GM18870 (cell line): Measurements from ENCODE around the gene KLHL30.

Experiments
- ATAC-seq: cut with Tn5 transposase; IDR thresholded peaks from one replicate; pipeline ENCODE4 v1.9.1; 2021; ENCODE audit warnings: moderate library complexity; ENCODE audit not compliant: unreplicated experiment

KLHL30 gene

DNA sequence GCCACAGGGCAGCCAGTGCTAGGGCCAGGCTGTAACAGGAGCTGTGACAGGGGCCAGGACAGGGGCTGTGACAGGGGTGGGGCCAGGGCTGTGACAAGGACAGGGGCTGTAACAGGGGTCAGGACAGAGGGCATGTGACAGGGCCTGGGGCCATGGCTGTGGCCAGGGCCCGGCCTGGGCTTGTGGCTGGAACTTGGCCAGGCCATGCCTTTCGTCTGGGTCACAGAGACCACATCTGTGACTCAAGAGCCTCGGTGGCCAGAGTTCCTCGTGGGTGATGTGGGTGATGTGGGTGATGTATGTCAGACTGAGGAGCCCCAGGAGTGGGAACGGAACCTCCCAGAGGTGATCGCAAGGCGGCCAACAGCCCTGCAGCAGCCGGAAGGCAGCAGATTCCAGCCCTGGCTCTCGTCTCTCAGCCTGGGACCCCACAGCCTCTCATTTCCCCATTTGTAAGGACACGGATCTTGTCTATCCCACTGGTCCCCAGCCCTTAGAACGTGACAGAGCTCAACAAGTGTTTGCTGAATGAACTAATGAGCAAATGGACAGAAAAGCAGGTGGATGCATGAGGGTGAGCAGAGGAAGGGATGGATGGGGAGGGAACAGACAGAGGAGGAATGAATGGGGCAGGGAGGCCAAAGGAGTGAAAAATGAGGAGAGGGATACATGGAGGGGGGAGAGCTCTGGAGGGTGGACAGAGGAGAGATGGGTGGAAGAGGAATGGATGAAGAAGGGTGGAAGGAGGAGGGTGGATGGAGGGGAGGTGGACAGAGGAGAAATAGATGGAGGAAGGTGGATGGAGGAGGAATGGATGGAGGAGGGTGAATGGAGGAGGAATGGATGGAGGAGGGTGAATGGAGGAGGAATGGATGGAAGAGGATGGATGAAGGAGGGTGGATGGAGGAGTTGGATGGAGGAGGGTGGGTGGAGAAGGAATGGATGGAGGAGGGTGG, 21.0 kb upstream of the KLHL30 start:
- no peak for ATAC-seq

DNA sequence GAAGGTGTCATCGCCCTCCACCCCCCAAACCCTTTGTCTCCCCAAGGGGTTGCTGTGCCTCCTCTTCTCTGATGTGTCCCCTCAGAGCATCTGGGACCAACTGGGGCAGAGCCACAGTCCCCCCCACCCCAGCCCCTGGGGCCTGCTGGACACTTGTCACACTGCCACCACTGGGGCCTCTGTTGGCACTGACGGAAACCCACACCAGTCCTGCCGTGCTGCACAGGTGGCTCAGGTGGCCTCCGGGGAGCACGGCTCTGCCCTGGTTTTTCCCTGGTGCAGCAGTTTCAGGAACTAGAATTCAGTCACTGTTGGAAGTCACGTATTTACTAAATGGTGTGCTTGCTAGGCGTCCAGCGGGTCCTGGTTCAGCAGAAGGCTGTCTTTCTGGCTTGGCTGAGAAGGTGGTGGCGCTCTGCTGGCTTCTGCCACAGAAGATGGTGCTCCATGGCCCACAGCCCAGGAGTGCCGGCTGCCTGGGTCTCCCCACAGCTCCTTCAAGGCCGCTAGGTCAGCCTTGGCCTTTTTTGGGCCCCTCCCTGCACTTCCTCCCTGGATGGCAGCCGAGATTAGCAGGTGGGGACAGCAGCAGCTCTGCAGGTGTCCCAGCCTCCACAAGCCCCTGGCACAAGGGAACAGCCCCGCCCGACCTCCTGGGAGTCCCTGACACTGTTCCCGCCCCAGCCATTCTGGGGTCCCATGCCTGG, 18.6 kb upstream of the KLHL30 start:
- no peak for ATAC-seq

DNA sequence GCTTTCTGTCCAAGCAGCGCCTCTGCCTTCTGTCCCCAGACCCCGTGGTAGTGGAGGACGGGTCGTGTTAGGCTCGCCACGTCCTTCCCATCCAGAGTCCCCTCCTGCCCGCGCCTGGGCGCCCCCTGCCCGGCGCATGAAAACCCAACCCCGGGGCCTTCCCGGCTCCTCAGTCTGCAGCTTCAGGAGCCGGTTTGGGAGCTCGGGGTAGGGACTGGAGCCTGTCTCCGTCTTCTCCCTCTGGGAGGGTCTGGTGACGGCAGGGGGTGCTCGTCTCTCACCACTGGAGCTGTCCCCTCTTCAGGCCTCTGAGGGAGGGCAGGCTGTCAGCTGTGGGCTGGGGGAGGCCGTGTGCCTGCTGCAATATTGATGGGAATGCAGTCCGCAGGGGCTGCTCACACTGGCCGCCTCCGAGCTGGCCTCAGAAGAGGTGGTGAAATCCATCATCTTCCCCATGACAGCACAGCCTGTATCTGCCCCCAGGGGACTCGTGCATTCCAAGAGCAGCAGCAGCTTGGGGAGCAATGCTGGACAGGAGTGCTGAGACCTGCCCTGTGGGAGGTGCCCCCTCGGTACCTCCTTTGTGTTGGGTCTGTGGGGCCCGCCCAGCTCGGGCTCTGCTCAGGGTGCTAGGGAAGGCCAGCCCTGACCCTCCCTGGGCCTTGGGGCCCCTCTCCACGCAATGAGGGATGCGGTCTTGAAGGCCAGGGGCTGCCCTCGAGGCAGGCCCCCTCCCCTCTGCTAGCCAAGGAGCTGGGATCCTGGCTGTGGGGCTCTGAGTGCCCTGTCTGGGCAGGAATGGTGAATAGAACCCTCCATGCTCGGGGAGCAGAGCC, 17.8 kb upstream of the KLHL30 start:
- no peak for ATAC-seq

DNA sequence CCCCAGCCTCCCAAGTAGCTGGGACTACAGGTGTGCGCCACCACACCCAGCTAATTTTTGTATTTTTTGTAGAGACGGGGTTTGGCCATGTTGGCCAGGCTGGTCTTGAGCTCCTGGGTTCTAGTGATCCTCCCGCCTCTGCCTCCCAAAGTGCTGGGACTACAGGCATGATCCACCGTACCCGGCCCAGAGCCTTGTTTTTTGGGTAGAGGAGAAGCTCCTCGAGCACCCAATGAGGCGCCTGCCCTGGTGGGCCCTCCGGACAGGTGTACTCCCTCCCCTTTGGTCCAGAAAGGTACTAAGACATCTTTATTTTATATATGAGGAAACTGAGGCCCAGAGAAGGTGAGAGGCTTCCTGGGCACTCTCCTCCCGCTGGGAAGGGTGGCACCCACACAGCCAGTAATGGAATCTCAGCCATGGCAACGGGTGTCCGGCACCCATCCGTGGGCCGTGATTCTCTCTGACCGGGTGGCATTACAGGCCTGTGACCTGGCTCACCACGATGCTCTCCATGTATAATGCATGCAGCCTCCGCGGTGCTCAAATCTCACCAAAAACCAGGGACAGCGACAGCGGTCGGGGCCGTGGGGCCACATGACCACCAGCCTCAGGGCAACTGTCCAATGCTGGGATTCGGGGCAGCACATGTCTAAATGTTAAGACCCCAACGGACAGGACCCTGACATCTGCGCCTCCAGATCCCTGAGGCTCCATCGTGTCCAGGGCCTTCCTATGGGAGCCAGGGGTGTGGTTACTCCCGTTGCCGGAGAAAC, 16.8 kb upstream of the KLHL30 start:
- no peak for ATAC-seq

DNA sequence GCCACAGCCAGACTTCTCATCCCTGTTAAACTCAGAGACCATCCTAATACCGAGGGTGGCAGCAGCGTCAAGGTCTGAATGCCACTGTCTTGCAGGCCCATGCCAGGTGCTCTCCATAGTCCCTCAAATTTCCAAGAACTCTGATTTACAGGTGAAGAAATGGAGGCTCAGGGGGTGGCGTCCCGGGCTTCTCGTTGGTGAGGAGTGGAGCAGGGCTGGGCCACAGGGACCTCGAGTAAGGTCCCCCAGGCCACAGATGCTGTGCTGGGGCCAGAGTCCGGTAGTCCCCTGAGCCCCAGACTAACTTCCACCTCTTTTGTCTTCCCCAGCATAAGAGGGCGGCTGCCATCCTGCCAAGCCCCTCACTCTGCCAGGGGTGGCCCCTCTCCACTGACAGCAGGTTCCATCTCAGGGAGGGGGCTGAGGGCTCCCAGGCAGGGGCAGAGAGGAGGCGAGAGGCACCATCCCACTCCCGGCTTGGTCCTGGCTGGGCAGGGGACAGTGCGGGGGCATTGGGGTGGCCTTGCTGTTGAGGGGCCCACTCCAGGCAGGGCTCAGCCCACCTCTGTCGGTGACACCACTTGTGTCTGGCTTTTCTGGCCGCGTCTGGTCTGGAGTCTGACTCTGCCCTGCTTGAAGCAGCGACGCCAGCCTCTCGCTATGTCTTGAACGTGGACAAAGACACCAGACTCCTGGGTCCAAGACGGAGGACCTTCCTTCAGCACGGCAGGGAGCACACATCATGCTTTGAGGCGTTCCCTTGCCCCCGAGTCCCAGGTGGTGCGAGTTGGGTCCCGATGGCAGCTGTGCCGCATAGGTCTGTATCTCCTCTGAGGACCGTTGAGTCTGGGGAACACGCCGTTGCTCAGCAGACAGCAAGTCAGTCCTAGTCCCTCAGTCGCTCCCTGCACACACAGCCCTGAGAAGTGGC, 15.9 kb upstream of the KLHL30 start:
- no peak for ATAC-seq

DNA sequence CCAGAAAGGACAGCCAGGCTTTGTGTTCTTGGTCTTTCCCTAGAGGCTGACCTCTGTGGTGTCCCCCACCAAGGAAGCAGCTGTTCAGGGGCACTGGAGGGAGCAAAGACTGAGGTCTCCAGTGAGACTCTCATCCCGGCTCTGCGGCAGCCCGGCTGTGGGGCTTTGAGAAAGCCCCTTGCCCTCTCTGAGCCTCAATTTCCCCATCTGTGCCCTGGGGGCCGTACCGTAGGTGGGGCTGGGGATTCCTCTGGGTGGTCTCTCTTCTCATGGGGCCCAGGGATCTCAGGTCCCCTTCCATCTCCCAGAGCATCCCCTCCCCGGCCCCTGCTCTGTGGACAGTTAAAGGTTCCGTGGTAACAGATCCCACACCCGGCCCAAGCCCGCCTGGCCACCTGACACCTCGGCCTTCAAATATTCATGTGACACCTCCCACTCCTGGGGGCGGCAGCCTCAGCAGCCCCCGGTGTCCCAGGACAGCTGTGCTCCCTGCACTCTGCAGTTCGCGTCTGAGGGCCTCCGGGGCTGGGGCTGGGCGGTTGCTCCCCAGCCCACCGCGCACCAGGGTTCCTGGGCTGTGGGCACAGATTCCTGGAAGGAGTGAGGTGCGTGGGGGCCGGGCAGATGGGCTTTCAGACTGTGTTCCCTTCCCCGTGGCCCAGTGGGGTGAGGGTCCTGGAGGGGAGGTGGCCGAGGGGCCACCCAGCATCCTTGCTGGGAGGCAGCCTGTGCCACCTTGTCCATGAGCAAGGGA, 15.1 kb upstream of the KLHL30 start:
- ATAC-seq, result no peak

DNA sequence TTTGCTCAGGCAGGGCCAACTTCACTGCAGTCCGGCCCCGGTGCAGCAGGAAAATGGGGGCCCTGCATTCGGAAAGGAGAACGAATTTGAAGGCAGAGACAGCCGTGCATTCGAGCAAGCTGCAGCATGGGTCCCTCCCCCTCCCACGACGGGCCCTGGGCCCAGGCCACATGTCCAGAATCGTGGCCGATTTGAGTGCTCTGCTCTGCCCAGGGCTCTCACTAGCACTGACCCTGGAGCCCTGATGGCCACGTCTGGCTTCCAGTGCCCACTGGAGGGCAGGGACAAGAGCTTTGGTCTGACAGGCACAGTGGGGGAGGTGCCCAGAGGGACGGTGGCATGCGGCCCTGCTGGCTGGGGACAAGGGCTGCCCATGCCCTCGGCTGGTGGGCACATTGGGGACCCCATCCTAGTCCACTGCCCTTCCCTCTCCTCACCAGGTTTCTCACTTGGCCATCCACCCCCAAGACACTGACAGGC, 14.4 kb upstream of the KLHL30 start:
- no peak for ATAC-seq

DNA sequence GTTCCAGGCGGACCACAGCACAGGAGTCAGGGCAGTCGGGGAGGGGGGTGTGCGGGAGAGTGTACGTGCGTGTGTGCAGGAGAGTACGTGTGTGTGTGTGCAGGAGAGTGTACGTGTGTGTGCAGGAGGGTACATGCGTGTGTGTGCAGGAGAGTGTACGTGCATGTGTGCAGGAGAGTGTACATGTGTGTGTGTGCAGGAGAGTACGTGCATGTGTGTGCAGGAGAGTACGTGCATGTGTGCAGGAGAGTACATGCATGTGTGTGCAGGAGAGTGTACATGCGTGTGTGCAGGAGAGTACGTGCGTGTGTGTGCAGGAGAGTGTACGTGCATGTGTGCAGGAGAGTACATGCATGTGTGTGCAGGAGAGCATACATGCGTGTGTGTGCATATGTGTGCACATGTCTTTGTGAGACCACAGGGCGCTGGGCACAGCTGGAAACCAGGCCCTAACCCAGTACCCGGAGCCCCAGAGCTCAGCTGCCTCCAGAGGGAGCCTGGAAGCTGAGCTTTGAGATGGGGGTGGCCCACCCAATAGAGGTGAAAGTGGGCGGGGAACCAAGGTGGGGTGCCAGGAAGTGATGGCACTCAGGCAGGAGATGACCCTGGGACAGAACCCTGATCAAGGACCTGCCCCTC, 13.9 kb upstream of the KLHL30 start:
- no peak for ATAC-seq

DNA sequence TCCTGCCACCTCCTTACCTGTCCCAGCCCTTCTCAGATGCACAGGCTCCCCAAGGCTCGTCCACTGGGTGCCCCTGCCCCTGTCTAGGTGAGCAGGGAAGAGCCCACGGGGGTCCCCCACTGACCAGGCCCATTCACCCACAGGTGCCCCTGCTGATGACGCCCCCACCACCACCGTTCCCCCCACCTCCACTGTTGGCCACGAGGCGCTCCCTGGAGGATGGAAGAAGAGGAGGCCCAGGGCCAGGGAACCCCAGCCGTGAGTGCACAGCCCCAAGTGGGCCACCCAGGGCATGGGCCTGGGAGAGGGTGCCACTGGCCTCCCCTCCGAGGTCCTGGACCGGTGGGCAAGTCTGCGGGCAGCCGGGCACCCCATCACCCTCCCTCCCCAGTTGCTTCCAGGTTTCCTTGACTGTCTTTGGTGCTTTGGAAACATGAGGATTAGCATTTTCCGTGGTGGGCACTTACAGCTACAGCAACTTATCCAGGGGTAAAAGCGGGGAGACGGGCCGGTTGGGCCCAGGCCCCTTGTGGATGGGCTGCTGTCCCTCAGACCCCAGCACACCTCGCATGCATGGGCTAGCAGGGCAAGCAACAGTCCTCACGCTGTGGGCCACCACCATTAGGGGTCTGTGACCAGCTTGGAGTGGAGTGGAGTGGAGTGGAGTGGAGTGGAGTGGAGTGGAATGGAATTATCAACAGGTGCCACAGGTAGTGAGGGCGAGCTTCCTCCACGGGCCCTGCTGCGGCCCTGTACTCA, 13.2 kb upstream of the KLHL30 start:
- no peak for ATAC-seq

DNA sequence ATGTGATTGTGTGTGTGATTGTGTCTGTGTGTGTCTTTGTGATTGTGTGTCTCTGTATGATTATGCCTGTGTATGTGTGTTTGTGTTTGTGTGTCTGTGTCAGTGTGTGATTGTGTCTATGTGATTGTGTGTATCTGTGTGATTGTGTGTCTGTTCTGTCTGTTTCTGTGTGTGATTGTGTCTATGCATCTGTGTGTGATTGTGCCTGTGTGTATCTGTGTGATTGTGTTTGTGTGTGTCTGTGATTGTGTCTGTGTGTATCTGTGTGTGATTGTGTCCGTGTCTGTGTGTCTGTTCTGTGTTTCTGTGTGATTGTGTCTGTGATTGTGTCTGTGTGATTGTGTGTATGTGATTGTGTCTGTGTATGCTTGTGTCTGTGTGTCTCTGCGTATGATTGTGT, 12.1 kb upstream of the KLHL30 start:
- no peak for ATAC-seq

DNA sequence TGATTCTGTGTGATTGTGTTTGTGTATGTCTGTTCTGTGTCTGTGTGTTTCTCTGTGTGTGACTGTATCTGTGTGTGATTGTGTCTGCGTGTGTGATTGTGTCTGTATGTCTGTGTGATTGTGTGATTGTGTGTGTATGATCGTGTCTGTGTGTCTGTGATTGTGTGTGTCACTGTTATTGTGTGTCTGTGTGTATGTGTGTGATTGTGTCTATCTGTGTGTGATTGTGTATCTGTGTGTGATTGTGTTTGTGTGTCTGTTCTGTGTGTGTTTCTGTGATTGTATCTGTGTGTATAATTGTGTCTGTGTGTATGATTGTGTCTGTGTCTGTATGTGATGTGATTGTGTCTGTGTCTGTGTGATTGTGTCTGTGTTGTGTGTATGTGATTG, 11.7 kb upstream of the KLHL30 start:
- no peak for ATAC-seq

DNA sequence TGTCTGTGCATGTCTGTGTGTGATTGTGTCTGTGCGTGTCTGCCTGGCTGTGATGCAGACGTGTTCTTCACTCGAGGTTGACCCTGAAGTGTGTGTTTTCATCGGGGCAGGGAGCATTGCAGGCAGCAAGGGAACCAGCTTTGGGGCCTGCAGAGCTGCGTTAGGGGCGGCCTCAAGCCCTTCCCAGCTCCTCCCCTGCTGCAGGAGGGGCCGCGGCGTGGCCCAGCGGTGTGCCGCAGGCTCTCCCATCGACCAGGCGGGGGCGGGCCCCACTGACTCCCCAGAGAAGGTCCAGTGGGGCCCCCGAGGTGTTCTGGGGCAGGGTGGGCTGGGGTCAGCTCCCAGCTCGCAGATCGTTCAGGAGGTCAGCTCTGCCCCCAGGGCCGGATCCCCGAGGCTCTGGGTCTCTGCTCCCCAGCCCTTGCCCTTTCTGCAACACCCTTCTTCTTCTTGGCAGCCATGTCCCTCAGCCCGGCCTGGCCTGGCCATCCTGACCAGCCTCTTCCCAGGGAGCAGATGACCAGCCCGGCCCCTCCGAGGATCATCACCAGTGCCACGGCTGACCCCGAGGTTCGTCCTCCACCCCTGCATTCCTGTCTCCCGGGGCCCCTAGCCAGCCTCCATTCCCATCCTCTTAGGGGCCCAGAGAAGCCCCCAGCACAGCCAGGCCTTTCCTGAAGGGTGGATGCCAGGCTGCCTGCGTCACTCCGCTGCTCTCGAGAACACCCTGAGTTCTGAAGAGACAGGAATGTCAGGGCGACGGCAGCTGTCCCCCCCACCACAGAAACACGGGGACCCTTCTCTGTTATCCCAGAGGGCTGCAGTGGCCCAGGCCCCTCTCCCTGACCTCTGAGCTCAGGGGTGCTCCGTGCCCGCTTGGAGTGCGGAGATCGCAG, 11.1 kb upstream of the KLHL30 start:
- ATAC-seq, result no peak

DNA sequence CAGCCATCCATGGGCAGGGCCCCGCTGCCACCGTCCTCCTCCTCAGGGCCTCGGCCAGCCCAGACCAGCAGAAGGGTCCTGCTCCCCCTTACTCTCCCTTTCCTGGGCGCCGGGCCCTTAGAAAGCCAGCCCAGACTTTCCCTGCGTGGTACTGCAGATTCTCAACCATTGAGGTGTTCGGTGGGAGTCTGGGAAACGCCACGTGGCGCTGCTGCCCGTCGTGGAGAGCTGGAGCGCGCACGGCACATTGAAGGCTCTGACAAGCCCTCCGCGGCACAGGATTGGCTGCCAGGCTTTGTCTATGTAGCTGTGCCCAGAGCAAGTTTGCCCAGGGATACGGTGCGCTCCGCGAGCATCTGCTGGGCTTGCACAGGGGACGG, 10.4 kb upstream of the KLHL30 start:
- ATAC-seq, result no peak

DNA sequence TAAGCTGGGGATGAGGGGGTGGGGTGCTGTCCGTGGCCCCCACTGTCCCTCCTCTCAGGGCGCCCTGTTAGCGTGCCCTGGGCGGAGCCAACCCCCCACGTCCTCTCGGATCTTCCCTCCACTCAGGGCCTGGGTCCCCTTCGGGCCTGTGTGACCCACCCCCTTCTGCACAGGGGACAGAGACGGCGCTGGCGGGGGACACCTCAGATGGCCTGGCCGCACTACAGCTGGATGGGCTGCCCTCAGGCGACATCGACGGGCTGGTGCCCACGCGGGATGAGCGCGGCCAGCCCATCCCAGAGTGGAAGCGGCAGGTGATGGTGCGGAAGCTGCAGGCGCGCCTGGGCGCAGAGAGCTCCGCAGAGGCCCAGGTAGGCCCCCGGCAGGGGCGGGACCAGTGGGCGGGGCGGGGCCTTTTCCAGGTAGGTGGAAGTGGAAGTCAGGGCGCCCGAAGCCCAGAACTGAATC, 9.9 kb upstream of the KLHL30 start:
- ATAC-seq, result no peak

DNA sequence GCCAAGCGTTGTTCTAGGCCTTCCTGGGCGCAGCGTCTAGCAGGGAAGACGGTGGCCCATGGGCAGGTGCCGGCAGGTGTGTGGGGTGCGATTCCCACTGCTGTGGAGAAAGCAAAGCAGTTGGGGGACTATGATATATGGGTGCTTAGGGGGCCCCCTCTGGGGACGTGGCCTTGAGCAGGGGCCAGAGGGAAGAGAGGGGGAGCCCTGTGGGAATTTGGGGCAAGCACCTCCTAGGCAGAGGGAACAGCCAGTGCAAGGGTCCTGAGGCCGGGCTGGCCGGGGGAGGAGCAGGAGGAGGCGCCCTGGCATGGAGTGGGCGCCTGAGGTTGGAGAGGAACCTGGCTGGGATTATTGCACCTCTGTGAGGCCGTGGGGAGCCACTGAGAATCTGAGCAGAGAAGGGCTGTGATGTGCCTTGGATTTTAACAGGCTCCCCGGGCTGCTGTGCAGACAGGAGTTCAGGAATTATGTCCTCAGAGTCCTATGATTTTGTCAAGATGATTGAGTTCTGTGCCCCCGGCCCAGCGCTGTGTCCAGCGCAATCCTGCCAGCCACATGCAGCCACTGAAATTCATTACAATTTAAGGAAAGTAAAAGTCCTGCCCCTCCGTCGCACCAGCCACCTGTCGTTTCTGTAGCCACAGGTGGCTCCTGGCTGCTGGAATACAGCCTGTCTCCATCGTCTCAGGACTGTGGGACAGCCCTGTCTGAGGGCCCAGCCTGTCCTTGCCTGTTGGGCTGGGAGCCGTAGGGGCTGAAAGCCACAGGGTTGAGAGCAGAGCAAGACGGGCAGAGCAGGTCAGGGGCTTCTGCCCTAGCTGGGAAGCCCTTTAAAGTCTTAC, 9.1 kb upstream of the KLHL30 start:
- no peak for ATAC-seq
